ENCODE data around the gene CA6.

DNA sequence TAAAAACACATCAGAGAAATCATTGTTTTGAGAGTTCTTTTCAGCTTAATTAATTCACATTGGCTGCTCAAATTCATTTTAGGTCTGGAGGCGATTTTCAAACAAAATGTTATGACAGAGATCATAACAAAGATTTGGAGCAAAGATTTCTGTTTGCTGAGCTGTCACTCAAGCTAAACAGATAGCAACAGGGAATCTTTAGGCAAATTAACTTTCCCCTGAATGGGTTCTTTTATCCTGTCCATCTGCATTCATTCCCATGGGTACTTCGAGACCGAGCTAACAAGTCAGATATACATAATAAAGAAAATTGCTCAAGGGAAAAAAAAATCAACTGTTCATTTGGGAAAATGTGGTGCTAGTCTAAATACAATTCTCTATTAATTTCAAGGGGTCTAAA lies 30.2 kb upstream of the CA6 start:
- no peak for TF ChIP-seq ZBTB7A (IDR thresholded peaks at IDR 0.05; ENCODE audit: low read depth)
- no peak for TF ChIP-seq RAD21 (IDR thresholded peaks at IDR 0.05; ENCODE audit: low read depth)
- TF ChIP-seq TAF1 (IDR thresholded peaks at IDR 0.05; ENCODE audit: low read depth): no peak
- no peak for TF ChIP-seq YY1 (IDR thresholded peaks at IDR 0.05; ENCODE audit: low read depth)
- TF ChIP-seq, protein P1, sequence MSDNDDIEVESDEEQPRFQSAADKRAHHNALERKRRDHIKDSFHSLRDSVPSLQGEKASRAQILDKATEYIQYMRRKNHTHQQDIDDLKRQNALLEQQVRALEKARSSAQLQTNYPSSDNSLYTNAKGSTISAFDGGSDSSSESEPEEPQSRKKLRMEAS (IDR thresholded peaks at IDR 0.05): no peak
